Measurements from ENCODE around the gene TSPAN5. TPM values are rescaled to one million over a fixed set of nuclear protein-coding genes. Genes with fewer than 3 reads are reported as not detected.
A peak's percentile ranks its signal among the peaks of the same experiment; 100 is the strongest.

TSPAN5 gene
- total and polyA plus RNA-seq, 5 donors from 2014 or later, result 21.2 to 52.7 (median 39.8) TPM

- Mint-ChIP-seq H3K4me3 (peak overlapping the region; percentile 16 to 56 (median 50)), H3K27me3 (no peaks in the 10 kb centered on the region), H3K27ac (peak overlapping the region; percentile 10 to 86 (median 83)), H3K9me3 (peaks cover 0 to 2% (median 0%) of the 10 kb centered on the region in 7 donors), H3K4me1 (peaks cover 32 to 86% (median 73%) of the 10 kb centered on the region in 4 donors), H3K36me3 (no peaks in the 10 kb centered on the region)
- DNase-seq (peak in 1 of 3 donors; percentile 31), ATAC-seq (ENCODE audit: low read depth in 2 of 2) (no peak)
- no peaks in the 10 kb centered on the region for H3K9me3 ChIP-seq (ENCODE audit: control insufficient read depth in 2 of 2, low read length in 2 of 2)
- no peaks in the 10 kb centered on the region for H3K27me3 ChIP-seq (ENCODE audit: control insufficient read depth, insufficient read depth, low read length)
- peaks cover 28% of the 10 kb centered on the region for H3K4me1 ChIP-seq (ENCODE audit: control insufficient read depth, insufficient read depth, low read length, poor library complexity, severe bottlenecking)
- H3K36me3 ChIP-seq (ENCODE audit: control insufficient read depth, insufficient read depth, low read length), result no peaks in the 10 kb centered on the region
- H3K27ac ChIP-seq (ENCODE audit: insufficient read depth, low read length, poor library complexity, severe bottlenecking), result no peak overlapping the region
- peak overlapping the region; percentile 72 for H3K4me3 ChIP-seq (ENCODE audit: low read depth, low read length)
Measured at GRCh38 chr4:98625399-98625798, 33.0 kb downstream of the TSPAN5 start.

- Mint-ChIP-seq H3K36me3 (no peaks in the 10 kb centered on the region), H3K27ac (peak overlapping the region; percentile 22 to 87 (median 86)), H3K4me1 (peaks cover 34 to 84% (median 68%) of the 10 kb centered on the region in 4 donors), H3K9me3 (peaks cover 0 to 2% (median 0%) of the 10 kb centered on the region in 7 donors), H3K4me3 (peak overlapping the region; percentile 34 to 82 (median 76)), H3K27me3 (no peaks in the 10 kb centered on the region)
- H3K4me1 ChIP-seq (ENCODE audit: control insufficient read depth, insufficient read depth, low read length, poor library complexity, severe bottlenecking), result peaks cover 28% of the 10 kb centered on the region
- H3K27me3 ChIP-seq (ENCODE audit: control insufficient read depth, insufficient read depth, low read length), result no peaks in the 10 kb centered on the region
- ATAC-seq (ENCODE audit: low read depth in 2 of 2) (peak; percentile 53 to 54), DNase-seq (peak in 1 of 3 donors; percentile 46)
- peak overlapping the region; percentile 36 for H3K27ac ChIP-seq (ENCODE audit: insufficient read depth, low read length, poor library complexity, severe bottlenecking)
- H3K4me3 ChIP-seq (ENCODE audit: low read depth, low read length), result peak overlapping the region; percentile 72
- no peaks in the 10 kb centered on the region for H3K9me3 ChIP-seq (ENCODE audit: control insufficient read depth in 2 of 2, low read length in 2 of 2)
- no peaks in the 10 kb centered on the region for H3K36me3 ChIP-seq (ENCODE audit: control insufficient read depth, insufficient read depth, low read length)
Measured at GRCh38 chr4:98624642-98625041, 33.8 kb downstream of the TSPAN5 start.

- peak in 1 of 3 donors; percentile 14 for DNase-seq
- no peak for ATAC-seq (ENCODE audit: low read depth in 2 of 2)
- Histone ChIP-seq H3K9me3 (ENCODE audit: control insufficient read depth in 2 of 2, low read length in 2 of 2) (no peaks in the 10 kb centered on the region), H3K27me3 (ENCODE audit: control insufficient read depth, insufficient read depth, low read length) (no peaks in the 10 kb centered on the region), H3K4me3 (ENCODE audit: low read depth, low read length) (peak overlapping the region; percentile 72), H3K27ac (ENCODE audit: insufficient read depth, low read length, poor library complexity, severe bottlenecking) (peak overlapping the region; percentile 36), H3K36me3 (ENCODE audit: control insufficient read depth, insufficient read depth, low read length) (no peaks in the 10 kb centered on the region), H3K4me1 (ENCODE audit: control insufficient read depth, insufficient read depth, low read length, poor library complexity, severe bottlenecking) (peaks cover 28% of the 10 kb centered on the region)
- Mint-ChIP-seq H3K4me3 (peak overlapping the region; percentile 34 to 82 (median 76)), H3K36me3 (no peaks in the 10 kb centered on the region), H3K9me3 (peaks cover 0 to 2% (median 0%) of the 10 kb centered on the region in 7 donors), H3K27ac (peak overlapping the region; percentile 22 to 87 (median 86)), H3K4me1 (peaks cover 39 to 83% (median 66%) of the 10 kb centered on the region in 4 donors), H3K27me3 (no peaks in the 10 kb centered on the region)
Measured at GRCh38 chr4:98624144-98624543, 34.3 kb downstream of the TSPAN5 start.

- Mint-ChIP-seq H3K27me3 (no peaks in the 10 kb centered on the region), H3K9me3 (peaks cover 0 to 2% (median 0%) of the 10 kb centered on the region in 7 donors), H3K36me3 (no peaks in the 10 kb centered on the region), H3K4me1 (peaks cover 47 to 81% (median 62%) of the 10 kb centered on the region in 4 donors), H3K27ac (peak overlapping the region in 2 of 3 donors; percentile 26 to 54), H3K4me3 (no peak overlapping the region)
- ATAC-seq (ENCODE audit: low read depth in 2 of 2), result no peak
- peaks cover 28% of the 10 kb centered on the region for H3K4me1 ChIP-seq (ENCODE audit: control insufficient read depth, insufficient read depth, low read length, poor library complexity, severe bottlenecking)
- no peaks in the 10 kb centered on the region for H3K27me3 ChIP-seq (ENCODE audit: control insufficient read depth, insufficient read depth, low read length)
- H3K27ac ChIP-seq (ENCODE audit: insufficient read depth, low read length, poor library complexity, severe bottlenecking), result no peak overlapping the region
- H3K4me3 ChIP-seq (ENCODE audit: low read depth, low read length), result no peak overlapping the region
- no peaks in the 10 kb centered on the region for H3K36me3 ChIP-seq (ENCODE audit: control insufficient read depth, insufficient read depth, low read length)
- DNase-seq, result no peak
- H3K9me3 ChIP-seq (ENCODE audit: control insufficient read depth in 2 of 2, low read length in 2 of 2), result no peaks in the 10 kb centered on the region
Measured at GRCh38 chr4:98623126-98623802, 35.1 kb downstream of the TSPAN5 start.

GRCh38 chr4:98620087-98620784 is 38.2 kb downstream of the TSPAN5 start:
- DNase-seq (no peak), ATAC-seq (ENCODE audit: low read depth in 2 of 2) (no peak)
- Histone ChIP-seq H3K9me3 (ENCODE audit: control insufficient read depth in 2 of 2, low read length in 2 of 2) (no peaks in the 10 kb centered on the region), H3K27me3 (ENCODE audit: control insufficient read depth, insufficient read depth, low read length) (no peaks in the 10 kb centered on the region), H3K4me3 (ENCODE audit: low read depth, low read length) (no peak overlapping the region), H3K27ac (ENCODE audit: insufficient read depth, low read length, poor library complexity, severe bottlenecking) (no peak overlapping the region), H3K36me3 (ENCODE audit: control insufficient read depth, insufficient read depth, low read length) (no peaks in the 10 kb centered on the region), H3K4me1 (ENCODE audit: control insufficient read depth, insufficient read depth, low read length, poor library complexity, severe bottlenecking) (peaks cover 13% of the 10 kb centered on the region)
- peak overlapping the region in 2 of 4 donors; percentile 7 to 34 for H3K4me3 Mint-ChIP-seq
- no peaks in the 10 kb centered on the region for H3K27me3 Mint-ChIP-seq
- H3K27ac Mint-ChIP-seq, result peak overlapping the region in 1 of 3 donors; percentile 52
- peaks cover 39 to 70% (median 54%) of the 10 kb centered on the region in 4 donors for H3K4me1 Mint-ChIP-seq
- H3K36me3 Mint-ChIP-seq, result no peaks in the 10 kb centered on the region
- H3K9me3 Mint-ChIP-seq, result no peaks in the 10 kb centered on the region

GRCh38 chr4:98619180-98619579 is 39.2 kb downstream of the TSPAN5 start:
- DNase-seq, result no peak
- Histone ChIP-seq H3K27me3 (ENCODE audit: control insufficient read depth, insufficient read depth, low read length) (no peaks in the 10 kb centered on the region), H3K36me3 (ENCODE audit: control insufficient read depth, insufficient read depth, low read length) (no peaks in the 10 kb centered on the region), H3K27ac (ENCODE audit: insufficient read depth, low read length, poor library complexity, severe bottlenecking) (no peak overlapping the region), H3K4me3 (ENCODE audit: low read depth, low read length) (no peak overlapping the region), H3K4me1 (ENCODE audit: control insufficient read depth, insufficient read depth, low read length, poor library complexity, severe bottlenecking) (peaks cover 4% of the 10 kb centered on the region), H3K9me3 (ENCODE audit: control insufficient read depth in 2 of 2, low read length in 2 of 2) (no peaks in the 10 kb centered on the region)
- no peak for ATAC-seq (ENCODE audit: low read depth in 2 of 2)
- H3K27ac Mint-ChIP-seq, result no peak overlapping the region
- no peaks in the 10 kb centered on the region for H3K27me3 Mint-ChIP-seq
- H3K9me3 Mint-ChIP-seq, result no peaks in the 10 kb centered on the region
- no peaks in the 10 kb centered on the region for H3K36me3 Mint-ChIP-seq
- peaks cover 37 to 62% (median 50%) of the 10 kb centered on the region in 4 donors for H3K4me1 Mint-ChIP-seq
- no peak overlapping the region for H3K4me3 Mint-ChIP-seq

- Mint-ChIP-seq H3K4me3 (no peak overlapping the region), H3K4me1 (peaks cover 40 to 62% (median 51%) of the 10 kb centered on the region in 4 donors), H3K27me3 (no peaks in the 10 kb centered on the region), H3K9me3 (no peaks in the 10 kb centered on the region), H3K27ac (no peak overlapping the region), H3K36me3 (no peaks in the 10 kb centered on the region)
- DNase-seq (no peak), ATAC-seq (ENCODE audit: low read depth in 2 of 2) (no peak)
- Histone ChIP-seq H3K4me3 (ENCODE audit: low read depth, low read length) (no peak overlapping the region), H3K36me3 (ENCODE audit: control insufficient read depth, insufficient read depth, low read length) (no peaks in the 10 kb centered on the region), H3K27me3 (ENCODE audit: control insufficient read depth, insufficient read depth, low read length) (no peaks in the 10 kb centered on the region), H3K27ac (ENCODE audit: insufficient read depth, low read length, poor library complexity, severe bottlenecking) (no peak overlapping the region), H3K9me3 (ENCODE audit: control insufficient read depth in 2 of 2, low read length in 2 of 2) (no peaks in the 10 kb centered on the region), H3K4me1 (ENCODE audit: control insufficient read depth, insufficient read depth, low read length, poor library complexity, severe bottlenecking) (no peaks in the 10 kb centered on the region)
Measured at GRCh38 chr4:98618680-98619079, 39.7 kb downstream of the TSPAN5 start.

Measured in CD4-positive, CD25-positive, alpha-beta regulatory T cell (primary cell).